Cardiac muscle cell (in vitro differentiated cells and primary cell): ENCODE results near the gene FNDC11. TPM values are rescaled to one million over a fixed set of nuclear protein-coding genes. Genes with fewer than 3 reads are reported as not detected.

ENCODE experiments used
- DNase-seq, 2 donors: peaks; one replicate each; pipeline versions ENCODE4 v3.0.0 to v3.0.0-alpha.2; 2010 to 2017; ENCODE audit warnings: low read depth in 1 of 2, low spot score in 1 of 2
- H3K27ac ChIP-seq: fragments of 200-600 bp; sonication (generic); 2 replicates; pipeline ENCODE4 v1.5.1; 2016
- H3K27me3 ChIP-seq: fragments of 200-600 bp; sonication (generic); 2 replicates; pipeline ENCODE4 v1.6.0; 2016; ENCODE audit warnings: control low read depth
- H3K36me3 ChIP-seq: fragments of 200-600 bp; sonication (generic); 2 replicates; pipeline ENCODE4 v1.5.1; 2016; ENCODE audit warnings: control low read depth
- H3K4me1 ChIP-seq: fragments of 200-600 bp; sonication (generic); 2 replicates; pipeline ENCODE4 v1.8.1; 2017; ENCODE audit warnings: low read depth, mild to moderate bottlenecking, mixed run types
- H3K4me3 ChIP-seq: fragments of 200-600 bp; sonication (generic); 2 replicates; pipeline ENCODE4 v1.5.1; 2016; ENCODE audit warnings: mild to moderate bottlenecking
- H3K9me3 ChIP-seq: fragments of 200-600 bp; sonication (generic); 2 replicates; pipeline ENCODE4 v1.5.1; 2017; ENCODE audit warnings: low read depth, mild to moderate bottlenecking, control low read depth
- polyA plus RNA-seq: library from polyadenylated mRNA; unstranded; fragments of >200 nt; fragmentation: Nextera tagmentation; extraction: Ambion mirVana; gene quantifications from 2 replicates; pipeline ENCODE4 v1.2.1, GENCODE V29; 2016
- total RNA-seq: library from RNA; depleted of rRNA; stranded (reverse); fragments of >200 nt; gene quantifications from 2 replicates; pipeline ENCODE4 v1.2.3, GENCODE V29; 2016
- TF ChIP-seq, protein P1 (sequence below): IDR thresholded peaks from 2 replicates; pipeline ENCODE4 v1.5.1; 2012; ENCODE audit warnings: low read depth, mild to moderate bottlenecking, low read length

The FNDC11 gene
- total and polyA plus RNA-seq, 2 experiments from 2014 or later: 0.09 to 3.4 TPM

DNA sequence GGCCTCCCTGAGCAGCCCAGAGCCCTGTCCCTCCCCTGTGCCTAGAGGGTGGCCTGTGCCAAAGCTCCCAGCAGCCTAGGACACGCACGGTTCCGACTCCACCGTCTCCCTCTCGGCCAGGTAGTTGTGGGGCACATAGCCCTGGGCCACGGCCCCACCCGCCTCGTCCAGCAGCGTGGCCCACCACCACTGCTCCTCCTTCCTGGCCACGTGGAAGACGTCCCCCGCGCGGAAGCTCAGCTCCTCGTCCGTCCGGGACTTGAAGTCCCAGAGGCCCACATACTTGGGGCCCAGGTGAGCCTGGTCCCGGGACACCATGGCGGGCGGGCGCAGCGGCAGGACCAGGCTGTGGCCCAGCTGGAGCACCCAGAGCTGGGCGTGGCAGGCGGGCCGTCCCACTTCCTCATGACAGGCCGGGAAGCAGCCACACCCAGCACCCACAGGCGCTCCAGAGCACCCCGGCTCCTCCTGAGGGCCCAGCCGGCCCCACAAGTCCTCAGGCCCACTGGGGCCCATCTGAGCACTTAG lies 16.9 kb upstream of the FNDC11 start, which contains the start of gene PTK6:
Gene PTK6 (minus strand): TSS at position 380 of the 528 bp plus-strand sequence. CDS start 62 bp downstream, at position 318.
- no peak for DNase-seq
- Histone ChIP-seq H3K9me3 (no peaks in the 10 kb centered on the region), H3K4me1 (peaks cover 11% of the 10 kb centered on the region), H3K36me3 (no peaks in the 10 kb centered on the region), H3K4me3 (no peak within 1 kb of the TSS), H3K27ac (no peak within 1 kb of the TSS), H3K27me3 (no peaks in the 10 kb centered on the region)
- TF ChIP-seq, protein P1, sequence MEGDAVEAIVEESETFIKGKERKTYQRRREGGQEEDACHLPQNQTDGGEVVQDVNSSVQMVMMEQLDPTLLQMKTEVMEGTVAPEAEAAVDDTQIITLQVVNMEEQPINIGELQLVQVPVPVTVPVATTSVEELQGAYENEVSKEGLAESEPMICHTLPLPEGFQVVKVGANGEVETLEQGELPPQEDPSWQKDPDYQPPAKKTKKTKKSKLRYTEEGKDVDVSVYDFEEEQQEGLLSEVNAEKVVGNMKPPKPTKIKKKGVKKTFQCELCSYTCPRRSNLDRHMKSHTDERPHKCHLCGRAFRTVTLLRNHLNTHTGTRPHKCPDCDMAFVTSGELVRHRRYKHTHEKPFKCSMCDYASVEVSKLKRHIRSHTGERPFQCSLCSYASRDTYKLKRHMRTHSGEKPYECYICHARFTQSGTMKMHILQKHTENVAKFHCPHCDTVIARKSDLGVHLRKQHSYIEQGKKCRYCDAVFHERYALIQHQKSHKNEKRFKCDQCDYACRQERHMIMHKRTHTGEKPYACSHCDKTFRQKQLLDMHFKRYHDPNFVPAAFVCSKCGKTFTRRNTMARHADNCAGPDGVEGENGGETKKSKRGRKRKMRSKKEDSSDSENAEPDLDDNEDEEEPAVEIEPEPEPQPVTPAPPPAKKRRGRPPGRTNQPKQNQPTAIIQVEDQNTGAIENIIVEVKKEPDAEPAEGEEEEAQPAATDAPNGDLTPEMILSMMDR: no peak

- Histone ChIP-seq H3K4me1 (peaks cover 11% of the 10 kb centered on the region), H3K4me3 (no peak overlapping the region), H3K36me3 (no peaks in the 10 kb centered on the region), H3K27me3 (no peaks in the 10 kb centered on the region), H3K27ac (no peak overlapping the region), H3K9me3 (no peaks in the 10 kb centered on the region)
- TF ChIP-seq, protein P1: peak; percentile 83
- DNase-seq: peak; percentile 94 to 95
Measured at GRCh38 chr20:63537525-63538203, 16.3 kb upstream of the FNDC11 start.

GRCh38 chr20:63538204-63539091 lies 15.5 kb upstream of the FNDC11 start:
- no peaks in the 10 kb centered on the region for H3K36me3 ChIP-seq
- TF ChIP-seq, protein P1: no peak
- no peak for DNase-seq
- H3K4me3 ChIP-seq: no peak overlapping the region
- H3K27ac ChIP-seq: no peak overlapping the region
- no peaks in the 10 kb centered on the region for H3K9me3 ChIP-seq
- H3K4me1 ChIP-seq: peaks cover 11% of the 10 kb centered on the region
- no peaks in the 10 kb centered on the region for H3K27me3 ChIP-seq

DNA sequence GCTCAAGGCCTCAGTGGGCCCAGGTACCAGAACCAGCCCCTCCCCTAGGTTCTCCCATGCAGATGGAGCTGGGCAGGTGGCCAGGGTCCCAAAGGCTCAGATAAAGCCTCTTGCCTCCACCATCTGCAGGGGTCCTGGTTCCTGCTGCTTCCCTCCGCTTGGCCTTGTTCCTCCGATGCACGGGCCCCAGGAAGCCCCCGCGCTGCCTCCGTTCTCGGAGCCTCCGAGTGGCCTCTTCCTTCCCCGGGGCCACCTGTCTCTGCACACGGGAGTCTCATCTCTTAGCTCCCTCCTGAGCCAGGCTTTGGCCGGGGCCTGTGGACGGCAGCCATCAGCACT lies 14.9 kb upstream of the FNDC11 start:
- no peaks in the 10 kb centered on the region for H3K9me3 ChIP-seq
- TF ChIP-seq, protein P1: no peak

DNA sequence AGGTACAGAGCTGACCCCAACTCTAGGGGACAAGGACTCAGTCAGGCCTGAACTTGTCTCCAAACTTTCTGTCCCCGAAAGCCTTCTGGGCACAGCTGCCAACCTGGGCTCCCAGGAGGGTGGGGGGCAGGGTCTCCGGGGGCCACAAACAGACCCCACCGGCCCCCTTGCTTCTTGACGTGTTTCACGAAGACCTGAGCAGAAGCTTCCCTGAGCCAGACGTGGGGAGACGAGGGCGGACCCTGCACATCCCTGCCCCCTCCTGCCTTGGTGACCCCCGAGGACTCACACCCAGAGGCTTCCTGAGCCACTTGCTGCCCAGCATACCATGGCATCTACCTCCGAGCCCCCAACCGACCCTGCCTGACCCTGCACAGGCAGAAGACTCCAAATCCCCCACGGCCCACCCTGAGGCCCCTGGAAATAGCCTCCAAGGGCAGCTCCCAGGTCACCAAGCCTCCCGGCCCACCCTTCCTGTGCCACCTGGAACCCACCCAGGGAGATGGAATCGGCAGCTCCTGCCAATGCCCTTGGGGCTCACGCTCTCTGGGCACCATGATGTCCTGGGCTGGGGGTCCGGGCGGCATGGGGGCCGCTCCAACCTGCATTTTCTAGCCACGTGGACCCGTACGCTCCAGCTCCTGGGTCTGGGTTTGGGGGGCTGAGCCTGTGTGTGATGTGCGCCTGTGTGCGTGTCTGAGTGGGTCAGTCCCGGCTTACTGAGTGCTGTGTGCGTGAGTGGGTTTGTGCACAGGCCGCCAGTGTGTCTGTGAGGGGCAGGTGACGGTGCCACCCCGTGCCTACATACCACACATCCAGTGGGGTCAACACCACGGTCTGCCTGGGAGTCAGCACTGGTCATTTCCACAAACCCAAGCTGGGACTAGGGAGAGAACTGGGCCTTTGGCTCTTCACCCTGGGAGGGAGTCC lies 14.3 kb upstream of the FNDC11 start:
- Histone ChIP-seq H3K27me3 (no peaks in the 10 kb centered on the region), H3K4me1 (no peaks in the 10 kb centered on the region), H3K9me3 (no peaks in the 10 kb centered on the region), H3K27ac (no peak overlapping the region), H3K36me3 (no peaks in the 10 kb centered on the region), H3K4me3 (no peak overlapping the region)
- TF ChIP-seq, protein P1: no peak
- no peak for DNase-seq

More for the DNA sequence above, 14.9 kb upstream of the FNDC11 start:
- H3K27ac ChIP-seq: no peak overlapping the region
- no peaks in the 10 kb centered on the region for H3K36me3 ChIP-seq
- H3K4me3 ChIP-seq: no peak overlapping the region
- H3K27me3 ChIP-seq: no peaks in the 10 kb centered on the region
- peaks cover 5% of the 10 kb centered on the region for H3K4me1 ChIP-seq
- DNase-seq: no peak
